RWPE2 (cell line): ENCODE data around the gene MCF2L2.

ENCODE experiments used
- ATAC-seq: fragments of 200-7000 bp; cut with Tn5 transposase; 3 replicates; pipeline ENCODE4 v1.9.1; 2021; ENCODE audit warnings: low read depth
- DNase-seq: peaks from one replicate; pipeline ENCODE4 v3.0.0-alpha.2; 2020; ENCODE audit warnings: low spot score
- H3K27ac ChIP-seq: fragments of 450-650 bp; 2 replicates; pipeline ENCODE4 v1.5.1; 2017; ENCODE audit warnings: mild to moderate bottlenecking; ENCODE audit not compliant: poor library complexity, severe bottlenecking
- H3K27me3 ChIP-seq: fragments of 250-450 bp; sonication (Bioruptor Pico); 2 replicates; pipeline ENCODE4 v1.5.1; 2021; ENCODE audit warnings: mild to moderate bottlenecking, moderate library complexity; ENCODE audit not compliant: insufficient read depth, poor library complexity, severe bottlenecking
- H3K36me3 ChIP-seq: fragments of 250-450 bp; sonication (Bioruptor Pico); 2 replicates; pipeline ENCODE4 v1.5.1; 2020; ENCODE audit warnings: low read depth, mild to moderate bottlenecking, moderate library complexity
- H3K4me1 ChIP-seq: fragments of 250-450 bp; sonication (Bioruptor Pico); 2 replicates; pipeline ENCODE4 v1.5.1; 2021; ENCODE audit warnings: mild to moderate bottlenecking, moderate library complexity; ENCODE audit not compliant: insufficient read depth, poor library complexity, severe bottlenecking
- H3K4me3 ChIP-seq: fragments of 250-450 bp; sonication (Bioruptor Pico); 2 replicates; pipeline ENCODE4 v1.5.1; 2021; ENCODE audit warnings: mild to moderate bottlenecking, moderate library complexity; ENCODE audit not compliant: severe bottlenecking
- H3K9me3 ChIP-seq: fragments of 250-450 bp; sonication (Bioruptor Pico); 2 replicates; pipeline ENCODE4 v1.5.1; 2021; ENCODE audit warnings: mild to moderate bottlenecking, moderate library complexity; ENCODE audit not compliant: severe bottlenecking
- CTCF ChIP-seq: fragments of 450-650 bp; IDR thresholded peaks from one replicate; pipeline ENCODE4 v1.5.1; 2017; ENCODE audit warnings: mild to moderate bottlenecking, moderate library complexity; ENCODE audit not compliant: poor library complexity, severe bottlenecking

MCF2L2 gene

GRCh38 chr3:183210341-183210740 is 218.1 kb downstream of the MCF2L2 start:
- DNase-seq (no peak), ATAC-seq (no peak)
- no peak for TF ChIP-seq CTCF
- H3K27me3 ChIP-seq: no peaks in the 10 kb centered on the region
- H3K4me3 ChIP-seq: no peak overlapping the region
- no peaks in the 10 kb centered on the region for H3K9me3 ChIP-seq
- no peak overlapping the region for H3K27ac ChIP-seq
- H3K4me1 ChIP-seq: no peaks in the 10 kb centered on the region
- H3K36me3 ChIP-seq: no peaks in the 10 kb centered on the region

GRCh38 chr3:183208800-183209199 is 219.6 kb downstream of the MCF2L2 start:
- H3K4me3 ChIP-seq: no peak overlapping the region
- H3K4me1 ChIP-seq: no peaks in the 10 kb centered on the region
- H3K27ac ChIP-seq: no peak overlapping the region
- no peaks in the 10 kb centered on the region for H3K27me3 ChIP-seq
- peaks cover 4% of the 10 kb centered on the region for H3K9me3 ChIP-seq
- TF ChIP-seq CTCF: no peak
- ATAC-seq (no peak), DNase-seq (no peak)
- H3K36me3 ChIP-seq: no peaks in the 10 kb centered on the region

GRCh38 chr3:183208260-183208659 is 220.2 kb downstream of the MCF2L2 start:
- ATAC-seq: no peak
- Histone ChIP-seq H3K27ac (no peak overlapping the region), H3K9me3 (peaks cover 7% of the 10 kb centered on the region), H3K4me1 (no peaks in the 10 kb centered on the region), H3K27me3 (no peaks in the 10 kb centered on the region), H3K4me3 (no peak overlapping the region), H3K36me3 (no peaks in the 10 kb centered on the region)
- DNase-seq: no peak
- TF ChIP-seq CTCF: no peak

DNA sequence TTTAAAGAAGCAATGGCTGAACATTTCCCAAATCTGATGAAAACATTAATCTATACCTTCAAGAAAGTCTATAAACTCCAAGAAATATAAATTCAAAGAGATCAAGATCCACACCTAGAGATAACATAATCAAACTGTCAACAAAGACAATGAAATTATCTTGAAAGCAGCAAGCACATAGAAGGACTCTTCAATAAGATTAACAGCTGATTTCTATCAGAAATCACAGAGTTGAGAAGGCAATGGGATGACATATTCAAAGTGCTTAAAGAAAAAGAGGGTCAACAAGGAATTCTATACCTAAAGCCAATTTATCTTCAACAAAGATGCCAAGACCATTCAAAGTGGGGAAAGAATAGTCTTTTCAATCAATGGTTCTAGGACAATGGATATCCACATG is 224.7 kb downstream of the MCF2L2 start:
- Histone ChIP-seq H3K27me3 (no peaks in the 10 kb centered on the region), H3K4me3 (no peak overlapping the region), H3K9me3 (peaks cover 16% of the 10 kb centered on the region), H3K27ac (no peak overlapping the region), H3K36me3 (no peaks in the 10 kb centered on the region), H3K4me1 (no peaks in the 10 kb centered on the region)
- no peak for DNase-seq
- no peak for ATAC-seq
- TF ChIP-seq CTCF: no peak

GRCh38 chr3:183202004-183202722 is 226.3 kb downstream of the MCF2L2 start:
- no peak overlapping the region for H3K4me3 ChIP-seq
- no peak for TF ChIP-seq CTCF
- ATAC-seq: no peak
- no peak overlapping the region for H3K27ac ChIP-seq
- H3K36me3 ChIP-seq: no peaks in the 10 kb centered on the region
- DNase-seq: no peak
- peaks cover 16% of the 10 kb centered on the region for H3K9me3 ChIP-seq
- no peaks in the 10 kb centered on the region for H3K27me3 ChIP-seq
- no peaks in the 10 kb centered on the region for H3K4me1 ChIP-seq
